Stimulated activated CD4-positive, alpha-beta T cell treated with anti-CD3 and anti-CD28 coated beads, TNF-alpha, amount 100 ng/mL, for 4 hours (primary cell): ENCODE measurements around the gene GSTA3.
"Not testable (repeated sequence)": the region's sequence is repeated elsewhere in the genome, so short reads cannot be mapped to it uniquely, and the experiment has no call there.

Experiments
- DNase-seq, 3 experiments: peaks; one replicate each; pipeline ENCODE4 v3.0.0-alpha.2; 2020; ENCODE audit warnings: low read depth in 3 of 3

The GSTA3 gene

DNA sequence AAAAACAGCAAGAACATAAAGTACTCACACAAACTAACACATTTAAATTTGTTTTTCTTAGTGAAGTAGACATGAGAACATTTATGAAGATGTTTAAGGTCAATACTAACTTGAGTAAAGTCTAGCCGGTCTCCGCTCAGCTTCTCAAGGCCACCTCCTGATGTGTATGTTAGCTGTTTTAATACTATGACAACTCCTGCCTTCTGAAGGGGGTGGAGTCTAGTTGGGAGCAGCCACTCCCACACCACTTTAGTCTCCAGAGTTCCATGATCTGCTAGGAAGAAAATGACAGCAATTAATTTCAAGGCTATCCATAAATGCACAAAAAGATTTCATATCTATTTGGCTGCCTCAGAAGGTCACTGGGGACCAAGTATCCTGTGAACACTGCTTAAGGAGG lies at the start of gene GSTA3:
Gene GSTA3, minus strand, starts transcription at position 168 of the 400 bp plus-strand sequence. CDS start 3,864 bp downstream, outside the sequence.
- no peak for DNase-seq

DNA sequence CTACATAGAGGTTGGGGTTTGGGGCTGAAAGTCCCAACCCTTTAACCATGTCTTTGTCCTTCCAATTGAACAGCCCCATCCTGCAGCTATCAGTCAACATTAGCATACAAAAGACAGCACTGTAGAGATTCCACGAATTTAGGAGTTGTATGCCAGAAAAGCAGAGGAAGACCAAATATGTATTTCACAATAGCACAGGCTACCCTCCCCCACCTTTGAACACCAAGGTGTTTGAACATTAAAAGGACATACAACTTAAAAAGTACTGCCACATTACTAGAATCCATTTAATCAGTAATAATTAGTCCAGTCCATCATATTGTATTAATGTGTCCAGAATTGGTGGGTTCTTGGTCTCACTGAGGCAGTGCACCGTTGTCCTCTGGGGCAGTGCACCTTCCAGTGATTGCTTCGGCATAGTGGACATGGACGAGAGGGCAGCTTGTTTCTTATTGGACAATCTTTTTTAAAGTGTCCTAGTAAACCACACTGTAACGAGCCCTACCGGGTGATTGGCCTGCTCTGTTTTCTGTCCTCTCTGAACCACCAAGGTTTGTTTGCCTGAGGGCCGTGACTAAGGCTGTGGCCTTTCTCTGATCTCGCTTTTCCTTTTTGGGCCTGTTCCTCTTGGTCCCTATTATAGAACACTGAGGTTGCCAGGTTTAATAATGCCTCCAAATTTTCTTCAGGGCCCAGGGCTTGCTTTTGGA lies 49.2 kb upstream of the GSTA3 start:
- no peak for DNase-seq

- no peak for DNase-seq
Observed at GRCh38 chr6:52955871-52956270, 46.4 kb upstream of the GSTA3 start.

DNA sequence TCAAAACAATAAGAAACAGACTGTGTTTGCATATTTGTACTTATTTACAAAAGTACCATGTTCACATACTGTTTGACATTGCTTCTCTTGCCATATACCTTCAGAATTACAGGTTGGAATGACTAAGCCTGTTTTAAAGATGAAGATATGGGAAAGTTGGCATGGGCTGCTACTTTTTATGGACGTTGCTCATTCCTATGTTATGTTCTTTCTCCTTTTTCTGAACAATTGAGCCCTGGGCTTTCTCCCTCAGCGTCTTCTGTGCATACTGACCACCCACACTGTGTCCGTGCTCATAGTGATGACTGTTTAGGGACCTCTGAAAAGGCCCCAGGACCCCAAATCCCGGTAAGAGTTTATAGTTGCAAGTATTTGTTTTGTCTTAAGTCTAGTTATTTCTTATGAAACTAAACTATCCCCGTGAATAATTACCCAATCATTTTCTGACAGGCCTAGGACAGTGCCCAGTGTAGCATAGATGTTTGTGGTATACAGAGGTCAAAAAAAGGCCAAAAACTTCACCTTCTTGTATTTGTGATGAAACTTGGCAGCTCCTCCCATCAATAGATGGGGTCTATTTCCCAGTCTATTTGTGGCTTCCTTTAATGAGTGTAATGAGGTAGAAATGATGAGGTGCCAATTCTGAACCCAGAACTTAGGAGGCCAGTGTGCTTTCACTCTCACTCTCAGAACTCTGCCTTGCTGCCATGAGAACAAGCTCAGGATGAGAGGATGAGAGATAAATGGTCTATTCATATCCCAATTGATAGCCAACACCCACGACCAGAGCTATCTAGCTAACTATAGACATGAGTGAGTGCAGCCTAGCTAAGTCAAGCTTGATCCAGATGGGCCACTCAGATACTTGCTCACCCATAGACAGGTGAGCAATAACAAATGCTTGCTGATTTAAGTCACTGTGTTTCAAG lies 44.7 kb upstream of the GSTA3 start:
- DNase-seq: no peak

DNA sequence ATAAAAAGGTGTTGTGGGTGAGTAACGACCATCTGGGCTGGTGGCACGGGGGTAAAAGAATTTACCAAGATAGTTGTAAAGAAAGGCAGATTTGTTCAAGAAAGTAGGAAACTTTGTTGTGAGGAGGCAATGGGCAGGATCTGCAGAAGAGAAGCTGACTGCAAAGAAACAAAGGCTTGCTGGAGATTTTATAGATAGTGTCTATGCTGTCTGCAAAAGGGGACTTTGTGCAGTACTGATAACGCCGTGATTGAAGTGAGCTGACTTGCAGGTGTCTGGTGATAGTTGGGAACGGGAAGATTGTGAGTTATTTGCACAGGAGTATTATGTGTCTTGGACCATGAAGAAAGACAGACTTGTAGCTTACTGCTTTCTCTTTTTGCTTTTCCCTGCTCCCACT lies 36.8 kb upstream of the GSTA3 start:
- DNase-seq: no peak

GRCh38 chr6:52942821-52943220 lies 33.3 kb upstream of the GSTA3 start:
- DNase-seq: not testable (repeated sequence)

GRCh38 chr6:52942221-52942620 lies 32.7 kb upstream of the GSTA3 start:
- DNase-seq: no peak

GRCh38 chr6:52937908-52938307 lies 28.4 kb upstream of the GSTA3 start:
- DNase-seq: no peak

- no peak for DNase-seq
Observed at GRCh38 chr6:52933778-52934177, 24.3 kb upstream of the GSTA3 start.

DNA sequence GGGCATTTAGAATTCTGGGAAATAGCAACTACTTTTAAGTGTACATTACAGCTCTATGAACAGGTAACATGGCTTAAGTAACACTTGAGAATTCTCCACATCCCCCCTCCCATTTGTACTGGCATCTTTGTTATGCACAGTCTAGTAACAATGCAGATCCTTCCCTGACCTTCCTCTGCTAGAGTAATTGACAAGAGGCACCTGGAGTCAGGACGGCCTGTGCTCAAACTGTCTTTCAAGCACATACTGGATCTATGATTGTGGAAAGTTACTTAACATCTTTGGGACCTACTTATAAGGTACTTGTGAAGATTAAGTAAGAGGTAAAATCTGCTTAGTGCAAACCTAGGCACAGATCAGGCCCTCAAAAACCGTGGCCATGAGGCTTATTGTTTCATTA lies 21.9 kb upstream of the GSTA3 start:
- no peak for DNase-seq

DNA sequence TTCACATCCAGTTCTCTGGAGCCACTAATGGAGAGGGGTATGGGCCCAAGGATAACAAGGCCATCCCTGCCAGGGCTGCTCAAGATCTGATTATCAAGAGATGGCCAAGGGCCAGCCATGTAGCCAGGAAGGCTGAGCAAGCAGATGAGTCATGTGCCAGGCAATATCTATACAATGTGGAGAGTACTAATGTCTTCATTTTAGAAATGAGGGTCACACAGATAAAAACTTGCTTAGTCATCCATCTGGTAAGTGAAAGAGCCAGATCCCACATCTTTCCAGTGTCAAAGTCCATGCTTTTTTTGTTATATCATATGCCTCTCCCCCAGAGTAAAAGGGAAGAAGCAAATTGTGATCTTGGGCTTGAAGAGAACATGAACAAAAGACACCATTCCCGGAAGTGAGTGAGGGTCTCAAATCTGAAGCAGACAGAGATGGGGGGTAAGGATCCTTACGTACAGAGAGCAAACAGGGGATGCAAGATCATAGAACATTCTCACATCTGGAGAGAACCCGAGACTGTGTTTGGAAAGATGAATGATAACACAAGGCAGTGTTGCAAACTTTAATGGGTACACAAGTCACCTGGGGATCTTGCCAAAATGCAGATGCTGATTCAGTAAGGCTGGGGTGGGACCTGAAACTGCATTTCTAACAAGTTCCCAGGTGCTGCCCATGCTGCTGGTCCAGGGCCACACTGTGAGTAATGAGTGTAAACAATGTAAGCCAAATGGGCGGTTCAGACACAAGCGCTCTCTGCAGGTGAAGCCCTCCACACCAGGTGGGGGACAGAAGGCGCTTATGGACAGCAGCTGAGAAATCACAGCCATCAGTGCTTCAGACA lies 20.0 kb upstream of the GSTA3 start:
- DNase-seq: no peak

DNA sequence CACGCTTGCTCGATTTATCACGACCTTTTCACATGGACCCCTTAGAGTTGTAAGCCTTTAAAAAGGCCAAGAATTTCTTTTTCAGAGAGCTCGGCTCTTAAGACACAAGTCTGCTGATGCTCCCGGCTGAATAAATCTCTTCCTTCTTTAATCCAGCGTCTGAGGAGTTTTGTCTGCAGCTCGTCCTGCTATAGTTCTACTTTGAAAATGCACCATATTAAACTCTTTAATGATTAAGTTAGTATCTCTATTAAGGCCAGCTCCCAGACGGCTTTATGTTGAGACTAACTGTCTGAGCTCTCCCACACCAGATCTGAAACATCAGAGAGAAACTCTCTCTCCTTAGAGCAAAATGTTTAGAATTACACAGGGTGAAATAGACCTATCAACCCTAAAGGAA lies 18.0 kb upstream of the GSTA3 start:
- no peak for DNase-seq

GRCh38 chr6:52925919-52926792 lies 16.7 kb upstream of the GSTA3 start:
- no peak for DNase-seq

GRCh38 chr6:52925042-52925441 lies 15.5 kb upstream of the GSTA3 start:
- DNase-seq: no peak

- DNase-seq: not testable (repeated sequence)
Observed at GRCh38 chr6:52923689-52924088, 14.2 kb upstream of the GSTA3 start.

- DNase-seq: no peak
Observed at GRCh38 chr6:52922161-52922560, 12.7 kb upstream of the GSTA3 start.

DNA sequence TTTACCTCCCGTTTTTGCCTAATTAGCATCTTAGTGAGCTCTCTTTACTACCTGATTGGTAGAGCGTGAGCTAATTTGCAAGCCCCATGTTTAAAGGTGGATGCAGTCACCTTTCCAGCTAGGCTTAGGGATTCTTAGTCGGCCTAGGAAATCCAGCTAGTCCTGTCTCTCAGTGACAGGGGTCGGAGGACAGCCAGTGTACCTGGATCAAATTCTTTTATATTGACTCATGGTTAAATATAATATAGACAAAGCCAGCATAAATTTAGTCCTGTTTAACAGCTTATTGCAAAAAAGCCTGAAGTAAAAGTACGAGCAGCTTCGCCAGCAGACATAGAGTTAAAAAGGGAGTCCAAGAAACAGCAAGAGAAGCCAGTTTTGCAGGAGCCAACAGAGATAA lies 12.2 kb upstream of the GSTA3 start:
- DNase-seq: no peak

GRCh38 chr6:52919511-52919910 lies 10.0 kb upstream of the GSTA3 start:
- DNase-seq: not testable (repeated sequence)

- not testable (repeated sequence) for DNase-seq
Observed at GRCh38 chr6:52918771-52919170, 9.3 kb upstream of the GSTA3 start.

DNA sequence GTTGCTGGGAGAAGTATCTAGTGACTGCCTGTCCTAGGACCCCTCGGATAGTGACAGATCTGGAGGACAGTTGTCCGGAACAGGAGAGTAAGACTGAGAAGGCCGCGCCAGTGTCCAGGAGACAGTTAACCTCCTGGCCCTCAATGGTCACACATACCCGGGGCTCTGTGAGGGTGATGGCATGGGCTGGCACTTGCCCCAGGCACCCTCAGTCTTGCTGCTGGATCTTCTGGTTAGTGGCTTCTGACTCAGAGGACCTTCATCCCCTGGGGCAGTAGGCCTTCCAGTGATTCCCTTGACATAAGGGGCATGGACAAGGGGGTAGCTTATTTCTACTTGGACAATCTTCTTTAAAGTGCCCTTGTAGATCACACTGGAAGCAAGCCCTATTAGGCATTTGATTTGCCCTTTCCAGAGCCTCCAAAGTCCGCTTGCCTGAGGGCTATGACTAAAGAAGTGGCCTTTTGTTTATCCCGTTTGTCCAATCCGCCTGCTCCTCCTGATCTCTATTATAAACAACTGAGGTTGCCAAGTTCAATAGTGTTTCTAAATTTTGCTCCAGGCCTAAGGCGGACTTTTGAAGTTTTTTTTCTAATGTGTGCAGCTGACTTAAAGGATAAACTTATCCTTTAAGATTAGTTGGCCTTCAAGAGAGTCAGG lies 8.7 kb upstream of the GSTA3 start:
- not testable (repeated sequence) for DNase-seq
